ENCODE results near the gene OR2T1.
"Not testable (repeated sequence)": the region's sequence is repeated elsewhere in the genome, so short reads cannot be mapped to it uniquely, and the experiment has no call there.

The OR2T1 gene

GRCh38 chr1:248402748-248403147, at the start of gene OR2T1:
Gene OR2T1 (plus strand): TSS chr1:248403048. CDS start chr1:248406148, 3,100 bp downstream.
- DNase-seq (ENCODE audit: low read depth), result no peak

GRCh38 chr1:248359415-248359814, 43.4 kb upstream of the OR2T1 start:
- DNase-seq (ENCODE audit: low read depth), result no peak

- DNase-seq (ENCODE audit: low read depth), result no peak
These were observed 41.6 kb upstream of the OR2T1 start, which contains the start of gene OR2T4 for GRCh38 chr1:248361121-248361715. Gene OR2T4 (plus strand): TSS chr1:248361665. CDS start chr1:248361665, 0 bp downstream.

GRCh38 chr1:248366609-248367008, 36.2 kb upstream of the OR2T1 start:
- no peak for DNase-seq (ENCODE audit: low read depth)

GRCh38 chr1:248372394-248372793, 30.5 kb upstream of the OR2T1 start:
- no peak for DNase-seq (ENCODE audit: low read depth)

- no peak for DNase-seq (ENCODE audit: low read depth)
These were observed 29.1 kb upstream of the OR2T1 start for GRCh38 chr1:248373761-248374160.

- DNase-seq (ENCODE audit: low read depth), result no peak
These were observed 27.4 kb upstream of the OR2T1 start, which contains the start of gene OR2T6 for GRCh38 chr1:248375446-248375845. Gene OR2T6 (plus strand): TSS chr1:248375746. CDS start chr1:248387609, 11,863 bp downstream.

GRCh38 chr1:248376916-248377315, 25.9 kb upstream of the OR2T1 start:
- no peak for DNase-seq (ENCODE audit: low read depth)

- no peak for DNase-seq (ENCODE audit: low read depth)
These were observed 22.0 kb upstream of the OR2T1 start for GRCh38 chr1:248380854-248381253.

GRCh38 chr1:248388426-248388825, 14.4 kb upstream of the OR2T1 start:
- no peak for DNase-seq (ENCODE audit: low read depth)

GRCh38 chr1:248393050-248393449, 9.8 kb upstream of the OR2T1 start:
- DNase-seq (ENCODE audit: low read depth), result no peak

GRCh38 chr1:248404024-248404423, 1.2 kb downstream of the OR2T1 start:
- peak; percentile 35 for DNase-seq (ENCODE audit: low read depth)

GRCh38 chr1:248406721-248407692, 4.2 kb downstream of the OR2T1 start:
- DNase-seq (ENCODE audit: low read depth), result no peak

GRCh38 chr1:248416226-248416625, 13.4 kb downstream of the OR2T1 start:
- no peak for DNase-seq (ENCODE audit: low read depth)

- DNase-seq (ENCODE audit: low read depth), result no peak
These were observed 15.0 kb downstream of the OR2T1 start for GRCh38 chr1:248417854-248418253.

GRCh38 chr1:248421384-248421783, 18.5 kb downstream of the OR2T1 start:
- peak; percentile 1 for DNase-seq (ENCODE audit: low read depth)

- not testable (repeated sequence) for DNase-seq (ENCODE audit: low read depth)
These were observed 24.8 kb downstream of the OR2T1 start for GRCh38 chr1:248427526-248428191.

- DNase-seq (ENCODE audit: low read depth), result not testable (repeated sequence)
These were observed 25.3 kb downstream of the OR2T1 start for GRCh38 chr1:248428192-248428533.

- not testable (repeated sequence) for DNase-seq (ENCODE audit: low read depth)
These were observed 28.8 kb downstream of the OR2T1 start for GRCh38 chr1:248431683-248432082.

GRCh38 chr1:248432201-248432600, 29.4 kb downstream of the OR2T1 start:
- DNase-seq (ENCODE audit: low read depth), result not testable (repeated sequence)

- DNase-seq (ENCODE audit: low read depth), result not testable (repeated sequence)
These were observed 31.1 kb downstream of the OR2T1 start for GRCh38 chr1:248433811-248434415.

- not testable (repeated sequence) for DNase-seq (ENCODE audit: low read depth)
These were observed 32.1 kb downstream of the OR2T1 start for GRCh38 chr1:248434913-248435312.

Data from iris pigment epithelial cell (primary cell).